ENCODE results near the gene C5orf47. TPM values are rescaled to one million over a fixed set of nuclear protein-coding genes. Genes with fewer than 3 reads are reported as not detected.

C5orf47 gene
- total RNA-seq, 1 experiment from 2014 or later: not detected

- peak overlapping the region; percentile 73 for H3K27ac ChIP-seq
- H3K4me3 ChIP-seq: peak overlapping the region; percentile 63
- H3K4me1 ChIP-seq: peaks cover 13% of the 10 kb centered on the region
- no peaks in the 10 kb centered on the region for H3K9me3 ChIP-seq (replicated peaks)
- H3K36me3 ChIP-seq: no peaks in the 10 kb centered on the region
- peak; percentile 42 to 64 for DNase-seq
- no peaks in the 10 kb centered on the region for H3K27me3 ChIP-seq
Observed at GRCh38 chr5:173963182-173963838, 25.7 kb upstream of the C5orf47 start.

- Histone ChIP-seq H3K9me3 (replicated peaks) (no peaks in the 10 kb centered on the region), H3K27me3 (no peaks in the 10 kb centered on the region), H3K4me3 (peak overlapping the region; percentile 63), H3K36me3 (no peaks in the 10 kb centered on the region), H3K4me1 (peaks cover 13% of the 10 kb centered on the region), H3K27ac (peak overlapping the region; percentile 73)
- DNase-seq: peak; percentile 73 to 79
Observed at GRCh38 chr5:173963867-173964441, 25.0 kb upstream of the C5orf47 start.

GRCh38 chr5:173964506-173964905 is 24.5 kb upstream of the C5orf47 start:
- no peaks in the 10 kb centered on the region for H3K27me3 ChIP-seq
- H3K4me1 ChIP-seq: peaks cover 13% of the 10 kb centered on the region
- DNase-seq: no peak
- no peaks in the 10 kb centered on the region for H3K9me3 ChIP-seq (replicated peaks)
- no peak overlapping the region for H3K27ac ChIP-seq
- H3K36me3 ChIP-seq: no peaks in the 10 kb centered on the region
- no peak overlapping the region for H3K4me3 ChIP-seq

GRCh38 chr5:173967241-173967640 is 21.7 kb upstream of the C5orf47 start:
- H3K9me3 ChIP-seq (replicated peaks): no peaks in the 10 kb centered on the region
- H3K4me3 ChIP-seq: no peak overlapping the region
- peak; percentile 41 to 69 for DNase-seq
- no peaks in the 10 kb centered on the region for H3K36me3 ChIP-seq
- H3K27me3 ChIP-seq: no peaks in the 10 kb centered on the region
- peaks cover 13% of the 10 kb centered on the region for H3K4me1 ChIP-seq
- H3K27ac ChIP-seq: no peak overlapping the region

- no peaks in the 10 kb centered on the region for H3K9me3 ChIP-seq (replicated peaks)
- H3K4me3 ChIP-seq: no peak overlapping the region
- no peak overlapping the region for H3K27ac ChIP-seq
- H3K36me3 ChIP-seq: no peaks in the 10 kb centered on the region
- peaks cover 10% of the 10 kb centered on the region for H3K4me1 ChIP-seq
- no peaks in the 10 kb centered on the region for H3K27me3 ChIP-seq
- DNase-seq: no peak
Observed at GRCh38 chr5:173968154-173968797, 20.7 kb upstream of the C5orf47 start.

- no peaks in the 10 kb centered on the region for H3K36me3 ChIP-seq
- no peak overlapping the region for H3K27ac ChIP-seq
- peaks cover 10% of the 10 kb centered on the region for H3K4me1 ChIP-seq
- H3K27me3 ChIP-seq: no peaks in the 10 kb centered on the region
- H3K4me3 ChIP-seq: no peak overlapping the region
- H3K9me3 ChIP-seq (replicated peaks): no peaks in the 10 kb centered on the region
- DNase-seq: no peak
Observed at GRCh38 chr5:173969167-173970049, 19.6 kb upstream of the C5orf47 start.

GRCh38 chr5:173970878-173971650 is 17.9 kb upstream of the C5orf47 start:
- Histone ChIP-seq H3K27ac (no peak overlapping the region), H3K4me3 (no peak overlapping the region), H3K36me3 (no peaks in the 10 kb centered on the region), H3K9me3 (replicated peaks) (no peaks in the 10 kb centered on the region), H3K27me3 (no peaks in the 10 kb centered on the region), H3K4me1 (peaks cover 10% of the 10 kb centered on the region)
- no peak for DNase-seq

- Histone ChIP-seq H3K36me3 (no peaks in the 10 kb centered on the region), H3K27me3 (no peaks in the 10 kb centered on the region)
Observed at GRCh38 chr5:173971681-173972345, 17.2 kb upstream of the C5orf47 start.

GRCh38 chr5:173972607-173972924 is 16.4 kb upstream of the C5orf47 start:
- H3K27ac ChIP-seq: peak overlapping the region; percentile 27; the same call in 1 of the 2 replicates
- no peaks in the 10 kb centered on the region for H3K27me3 ChIP-seq
- peaks cover 4% of the 10 kb centered on the region for H3K4me1 ChIP-seq
- peak overlapping the region; percentile 54 for H3K4me3 ChIP-seq
- H3K9me3 ChIP-seq (replicated peaks): no peaks in the 10 kb centered on the region
- no peak for DNase-seq
- H3K36me3 ChIP-seq: no peaks in the 10 kb centered on the region

More at GRCh38 chr5:173971681-173972345, 17.2 kb upstream of the C5orf47 start:
- H3K9me3 ChIP-seq (replicated peaks): no peaks in the 10 kb centered on the region
- H3K27ac ChIP-seq: no peak overlapping the region
- H3K4me3 ChIP-seq: no peak overlapping the region
- peaks cover 10% of the 10 kb centered on the region for H3K4me1 ChIP-seq
- no peak for DNase-seq

GRCh38 chr5:173972925-173973615 is 15.9 kb upstream of the C5orf47 start:
- no peaks in the 10 kb centered on the region for H3K27me3 ChIP-seq
- H3K36me3 ChIP-seq: no peaks in the 10 kb centered on the region
- H3K9me3 ChIP-seq (replicated peaks): no peaks in the 10 kb centered on the region
- peaks cover 3% of the 10 kb centered on the region; the same call in 1 of the 2 replicates for H3K4me1 ChIP-seq
- peak overlapping the region; percentile 27 for H3K27ac ChIP-seq
- peak overlapping the region; percentile 54 for H3K4me3 ChIP-seq
- DNase-seq: peak; percentile 84 to 94

- Histone ChIP-seq H3K27ac (no peak overlapping the region), H3K9me3 (replicated peaks) (no peaks in the 10 kb centered on the region), H3K36me3 (no peaks in the 10 kb centered on the region), H3K4me1 (peaks cover 3% of the 10 kb centered on the region; the same call in 1 of the 2 replicates), H3K27me3 (no peaks in the 10 kb centered on the region), H3K4me3 (peak overlapping the region; percentile 54)
- no peak for DNase-seq
Observed at GRCh38 chr5:173973616-173973969, 15.4 kb upstream of the C5orf47 start.

GRCh38 chr5:173974688-173975239 is 14.2 kb upstream of the C5orf47 start:
- DNase-seq: no peak
- H3K27me3 ChIP-seq: no peaks in the 10 kb centered on the region
- H3K9me3 ChIP-seq (replicated peaks): no peaks in the 10 kb centered on the region
- no peak overlapping the region for H3K27ac ChIP-seq
- peaks cover 3% of the 10 kb centered on the region; the same call in 1 of the 2 replicates for H3K4me1 ChIP-seq
- H3K4me3 ChIP-seq: no peak overlapping the region
- H3K36me3 ChIP-seq: no peaks in the 10 kb centered on the region

GRCh38 chr5:173981185-173981761 is 7.7 kb upstream of the C5orf47 start:
- no peak for DNase-seq
- H3K4me3 ChIP-seq: no peak overlapping the region
- H3K36me3 ChIP-seq: no peaks in the 10 kb centered on the region
- no peaks in the 10 kb centered on the region for H3K9me3 ChIP-seq (replicated peaks)
- H3K27ac ChIP-seq: no peak overlapping the region
- H3K4me1 ChIP-seq: no peaks in the 10 kb centered on the region
- H3K27me3 ChIP-seq: no peaks in the 10 kb centered on the region

All from SJCRH30 (cell line).